HG03432 (cell line): ENCODE measurements around the gene LSM5.

Source experiments
- ATAC-seq: cut with Tn5 transposase; IDR thresholded peaks from one replicate; pipeline ENCODE4 v1.9.1; 2021; ENCODE audit warnings: mild to moderate bottlenecking, moderate library complexity; ENCODE audit not compliant: unreplicated experiment

Gene LSM5

DNA sequence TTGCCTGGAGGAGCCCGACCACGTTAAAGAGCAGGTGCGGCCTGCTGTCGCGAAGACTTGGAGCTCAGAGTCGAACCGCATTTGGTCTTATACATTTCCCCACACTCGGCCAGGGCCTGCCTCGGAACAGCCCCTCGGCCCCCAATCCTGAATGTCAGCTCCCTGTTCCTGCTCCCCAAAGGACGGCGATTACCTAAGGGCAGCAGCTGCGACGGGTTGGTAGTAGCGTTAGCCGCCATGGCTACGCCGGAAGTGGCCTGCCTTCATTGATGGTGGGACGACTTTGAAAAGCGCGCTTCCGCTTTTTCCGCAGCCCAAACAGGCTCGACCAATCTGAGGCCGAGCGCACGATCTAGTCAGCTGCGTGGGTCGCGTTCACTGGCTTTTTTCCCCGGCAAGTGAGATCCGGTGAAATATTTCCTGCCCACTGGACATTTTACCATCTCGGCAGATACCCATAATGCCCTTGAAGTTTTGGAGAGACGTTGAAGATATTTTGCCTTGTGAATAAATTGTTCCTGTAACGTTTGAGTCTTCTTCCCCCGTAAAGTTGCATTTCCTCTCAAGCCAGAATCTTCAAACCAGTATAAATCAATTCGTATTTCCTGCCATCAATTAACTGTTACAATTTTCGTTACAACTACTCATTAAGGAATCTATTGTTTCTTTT is at the start of gene LSM5:
LSM5 (minus strand) TSS at position 254 of the 670 bp plus-strand sequence; CDS start at position 239, 15 bp downstream.
- ATAC-seq = peak; percentile 87

DNA sequence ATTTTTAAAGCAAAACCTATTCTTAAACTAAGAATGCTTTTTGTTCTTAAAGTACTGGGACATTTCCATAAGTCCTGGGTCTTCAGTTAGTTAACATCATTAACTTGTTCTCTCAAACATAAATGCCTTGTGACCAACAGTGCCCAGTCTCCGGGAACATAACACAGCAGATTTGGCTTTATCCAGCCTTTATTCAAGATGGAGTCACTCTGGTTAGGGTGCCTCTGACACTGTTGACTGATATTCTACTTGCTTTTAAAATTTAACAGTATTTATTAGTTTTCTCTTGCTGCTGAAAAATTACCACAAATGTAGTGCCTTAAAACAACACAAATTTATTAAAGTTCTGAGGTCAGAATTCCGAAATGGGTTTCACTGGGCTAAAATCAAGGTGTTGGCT is 49.2 kb upstream of the LSM5 start:
- ATAC-seq = no peak

DNA sequence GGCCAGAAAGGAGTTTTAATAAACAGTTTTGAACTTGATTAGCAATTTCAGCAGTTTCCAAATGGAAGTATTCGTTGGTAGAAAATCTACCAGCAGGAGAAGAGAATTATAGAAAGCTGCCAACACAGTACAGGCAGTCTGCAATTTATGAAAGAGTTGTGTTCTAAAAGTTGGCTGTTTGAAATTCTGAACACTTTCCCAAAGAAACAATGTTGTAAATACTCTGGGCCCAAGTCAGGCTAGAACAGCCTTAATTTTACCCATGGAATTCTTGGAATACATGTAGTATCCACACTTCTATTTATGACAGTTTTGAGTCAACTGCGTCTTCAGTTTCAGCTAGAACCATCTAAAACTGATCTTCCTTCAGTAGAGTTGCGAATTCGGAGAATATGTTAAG is 47.6 kb upstream of the LSM5 start:
- no peak for ATAC-seq

DNA sequence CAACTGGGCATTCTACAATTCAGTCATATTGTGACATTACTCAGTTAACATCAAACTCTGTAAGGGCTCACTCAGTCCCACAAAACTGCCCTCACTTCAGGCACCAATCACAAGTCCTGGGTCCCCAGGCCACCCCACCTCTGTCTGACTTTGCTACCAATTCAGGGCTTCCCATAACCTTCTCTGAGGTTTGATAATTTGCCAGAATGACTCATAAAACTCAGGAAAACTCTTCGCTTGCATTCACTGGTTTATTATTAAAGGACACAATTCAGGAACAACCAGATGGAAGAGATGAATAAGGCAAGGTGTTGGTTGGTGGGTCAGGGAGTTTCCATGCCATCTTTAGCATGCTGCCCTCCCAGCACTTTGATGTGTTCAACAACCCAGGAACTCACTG is 46.4 kb upstream of the LSM5 start:
- no peak for ATAC-seq

DNA sequence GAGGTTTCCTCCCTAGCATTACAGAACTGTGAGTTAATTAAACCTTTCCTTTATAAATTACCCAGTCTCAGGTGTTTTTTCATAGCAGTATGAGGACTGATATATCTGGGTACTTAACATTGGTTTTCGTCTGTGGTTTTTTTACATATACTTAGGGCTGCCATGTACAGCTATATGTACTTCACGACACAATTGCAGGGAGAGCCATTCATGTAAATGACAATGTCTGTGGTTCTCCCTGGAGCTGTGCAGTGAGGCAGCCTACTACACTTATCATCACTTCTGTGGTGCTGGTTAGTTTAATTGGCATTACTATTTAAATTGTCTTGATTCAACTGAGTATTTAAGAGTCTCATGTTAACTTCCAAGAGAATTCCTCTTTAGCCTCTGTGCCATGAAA is 45.8 kb upstream of the LSM5 start:
- no peak for ATAC-seq

DNA sequence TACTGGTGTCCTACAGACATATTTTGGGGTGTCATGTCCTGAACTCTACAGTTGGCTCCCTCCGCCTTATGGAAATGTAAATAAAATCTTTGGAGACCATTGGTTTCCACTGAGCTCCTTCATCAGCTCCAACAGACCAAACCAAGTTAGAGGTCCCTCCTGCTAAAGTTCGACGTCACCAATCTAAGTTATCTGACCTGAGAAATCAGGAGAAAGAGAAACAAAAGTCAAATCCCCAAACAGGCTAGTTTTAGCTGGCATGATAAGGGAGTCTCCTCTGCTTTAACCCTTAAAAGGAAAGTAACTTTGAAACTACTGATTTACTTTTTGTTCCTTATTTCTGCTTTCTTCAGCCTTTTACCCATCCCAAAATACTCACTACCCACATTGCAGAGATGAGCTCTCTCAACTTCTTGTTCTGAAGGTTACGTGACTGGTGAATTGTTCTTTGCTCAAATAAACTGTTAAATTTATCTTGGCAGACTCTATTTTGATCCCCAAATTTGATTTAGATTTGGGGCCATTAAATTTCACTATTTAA is 45.1 kb upstream of the LSM5 start:
- no peak for ATAC-seq

DNA sequence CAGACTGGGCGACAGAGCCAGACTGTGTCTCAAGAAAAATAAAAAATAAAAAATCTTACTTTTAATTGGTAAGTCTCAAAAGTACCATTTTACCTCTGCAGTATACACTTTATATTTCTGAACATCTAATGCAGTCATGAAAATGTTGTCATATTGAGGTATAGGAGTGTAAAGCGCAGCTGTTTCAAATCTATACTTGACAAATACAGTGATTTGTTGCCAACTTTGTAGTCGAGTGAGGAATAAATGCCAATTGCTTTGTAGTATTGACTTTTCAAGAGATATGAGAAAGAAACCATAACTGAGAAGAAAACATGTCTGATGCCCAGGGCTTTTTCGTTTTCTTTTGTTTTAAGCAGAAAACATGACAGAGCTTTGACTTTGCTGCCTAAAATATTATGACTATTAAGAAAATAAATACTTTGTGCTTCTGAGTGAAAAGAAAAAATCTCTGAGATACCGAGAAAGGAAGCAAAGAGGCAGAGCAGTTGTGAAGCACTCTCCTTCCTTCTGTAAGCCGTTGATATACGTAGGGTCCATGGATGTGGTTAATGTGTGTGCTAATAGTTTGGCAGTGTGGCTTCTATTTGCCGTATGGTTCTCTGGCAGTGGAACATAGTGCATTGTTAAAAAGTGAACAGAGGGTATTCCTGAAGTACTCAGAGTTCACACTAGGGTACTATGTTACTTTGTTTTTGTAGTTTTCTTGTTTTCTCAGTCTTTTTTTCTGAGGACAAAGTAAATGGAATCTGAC is 43.3 kb upstream of the LSM5 start:
- no peak for ATAC-seq

DNA sequence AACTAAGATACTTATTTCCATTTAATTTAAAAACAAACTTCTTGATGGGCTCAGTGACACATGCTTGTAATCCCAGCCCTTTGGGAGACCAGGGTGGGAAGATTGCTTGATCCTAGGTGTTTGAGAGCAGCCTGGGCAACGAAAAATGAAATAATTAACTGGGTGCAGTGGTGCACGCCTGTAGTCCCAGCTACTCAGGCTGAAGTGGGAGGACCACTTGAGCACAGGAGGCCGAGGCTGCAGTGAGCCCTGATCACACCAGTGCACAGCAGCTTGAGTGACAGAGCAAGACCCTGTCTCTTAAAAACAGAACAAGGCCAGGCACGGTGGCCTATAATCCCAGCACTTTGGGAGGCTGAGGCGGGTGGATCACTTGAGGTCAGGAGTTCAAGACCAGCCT is 42.5 kb upstream of the LSM5 start:
- no peak for ATAC-seq

DNA sequence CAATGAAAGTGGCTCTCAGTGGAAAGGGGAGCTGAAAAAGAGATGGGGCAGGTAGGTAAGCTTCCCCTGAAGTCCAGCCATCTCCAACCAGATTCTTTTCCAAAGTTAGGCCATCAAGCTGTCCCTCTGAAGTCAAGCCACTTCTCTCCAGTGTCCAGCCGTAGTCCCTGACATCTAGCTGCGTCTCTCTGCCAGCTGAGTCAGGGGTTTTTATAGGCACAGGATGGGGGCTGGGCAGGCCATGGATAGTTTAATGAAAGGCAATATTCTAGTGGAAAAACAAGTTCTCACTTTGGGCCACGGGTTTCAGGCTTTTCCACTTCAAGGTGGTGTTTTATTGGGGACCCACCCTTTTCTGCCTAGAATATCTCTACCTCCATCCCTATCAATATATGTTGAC is 41.9 kb upstream of the LSM5 start:
- no peak for ATAC-seq

DNA sequence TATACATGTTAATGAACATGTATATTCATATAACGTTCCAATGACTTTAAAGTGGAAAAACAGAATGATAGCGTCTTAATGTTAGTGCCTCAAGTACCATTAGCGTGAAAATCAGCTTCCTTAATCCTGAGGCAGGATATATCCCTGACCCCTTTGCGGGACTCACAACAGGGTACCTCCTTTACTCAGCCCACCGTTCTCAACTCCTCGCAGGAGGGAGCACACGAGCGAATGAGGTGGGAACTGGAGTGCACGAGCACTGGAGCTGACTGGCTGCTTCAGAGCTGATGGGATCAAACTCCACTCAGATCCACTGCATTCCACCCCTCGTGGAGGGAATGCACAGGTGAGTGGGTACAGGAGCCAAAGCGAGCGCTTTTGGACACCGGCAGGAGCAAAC is 41.2 kb upstream of the LSM5 start:
- no peak for ATAC-seq

DNA sequence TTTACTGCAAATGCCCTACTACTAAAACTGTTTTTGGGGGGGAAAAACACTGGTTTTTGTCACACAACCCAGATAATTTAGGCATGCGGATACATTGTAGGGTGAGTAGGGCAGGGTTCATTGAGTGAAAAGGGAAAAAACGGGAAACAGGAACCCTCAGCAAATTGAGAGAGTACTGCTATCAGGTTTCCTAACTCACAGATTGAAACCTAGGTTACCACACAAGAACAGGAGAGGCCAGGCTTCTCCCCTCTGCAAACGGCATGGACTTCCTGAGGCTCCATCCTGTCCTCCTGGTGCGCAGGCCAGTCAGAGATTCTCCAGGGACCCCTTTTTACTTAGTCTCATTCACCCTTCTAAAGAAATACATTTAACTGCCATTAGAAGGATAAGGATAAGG is 35.7 kb upstream of the LSM5 start:
- no peak for ATAC-seq

DNA sequence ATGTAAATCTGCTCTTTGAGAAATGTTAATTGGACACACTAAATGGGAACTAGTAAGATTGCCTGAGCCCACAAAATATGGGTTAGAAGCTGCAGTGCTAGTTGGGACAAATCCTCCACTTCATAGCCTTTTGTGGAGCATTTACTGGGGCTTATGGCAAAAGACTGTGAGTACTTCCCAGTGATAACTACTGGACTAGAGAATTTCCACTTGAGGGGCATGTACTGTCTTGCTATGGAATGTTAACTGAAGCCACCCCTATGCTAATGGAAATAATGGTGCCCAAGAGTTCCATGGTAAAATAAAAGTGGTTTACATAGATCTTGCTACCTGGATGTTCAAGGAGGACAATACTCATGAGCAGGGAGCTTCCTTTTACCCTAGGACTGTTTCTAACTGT is 34.5 kb upstream of the LSM5 start:
- no peak for ATAC-seq

DNA sequence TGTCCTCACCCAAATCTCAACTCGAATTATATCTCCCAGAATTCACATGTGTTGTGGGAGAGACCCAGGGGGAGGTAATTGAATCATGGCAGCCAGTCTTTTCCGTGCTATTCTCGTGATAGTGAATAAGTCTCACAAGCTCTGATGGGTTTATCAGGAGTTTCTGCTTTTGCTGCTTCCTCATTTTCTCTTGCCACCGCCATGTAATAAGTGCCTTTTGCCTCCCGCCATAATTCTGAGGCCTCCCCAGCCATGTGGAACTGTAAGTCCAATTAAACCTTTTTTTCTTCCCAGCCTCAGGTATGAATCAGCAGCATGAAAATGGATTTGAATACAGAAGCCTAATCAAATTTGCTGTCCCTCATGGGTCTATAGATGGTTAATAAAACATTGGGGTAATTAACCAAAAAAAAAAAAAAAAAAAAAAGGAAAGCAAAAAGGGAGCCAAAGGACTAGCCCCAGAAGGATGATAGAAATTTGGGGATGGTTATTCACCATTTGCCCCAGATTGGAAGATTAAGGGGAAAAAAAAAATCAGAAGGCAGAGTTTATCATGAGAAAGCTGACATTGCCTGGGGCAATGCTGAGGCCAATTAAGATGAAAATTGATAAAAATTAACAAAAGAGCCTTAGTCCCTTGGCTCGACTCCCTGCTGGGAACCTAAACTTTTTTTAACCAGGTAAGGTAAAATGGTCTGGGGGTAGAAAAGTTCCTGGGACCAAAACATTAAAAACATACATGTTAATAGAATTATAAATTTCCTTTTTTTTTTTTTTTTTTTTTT is 32.8 kb upstream of the LSM5 start:
- ATAC-seq = no peak

DNA sequence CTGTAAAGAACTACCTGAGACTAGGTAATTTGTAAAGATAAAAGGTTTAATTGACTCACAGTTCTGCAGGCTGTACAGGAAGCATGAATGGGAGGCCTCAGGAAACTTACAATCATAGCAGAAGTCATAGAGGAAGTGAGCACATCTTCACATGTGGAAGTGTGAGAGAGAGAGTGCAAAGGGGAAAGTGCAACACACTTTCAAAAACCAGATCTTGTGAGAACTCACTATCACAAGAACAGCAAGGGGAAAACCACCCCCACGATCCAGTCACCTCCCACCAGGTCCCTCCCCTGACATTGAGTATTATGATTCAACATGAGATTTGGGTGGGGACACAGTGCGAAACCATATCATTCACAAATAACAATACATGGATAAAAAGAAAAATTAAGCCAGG is 29.6 kb upstream of the LSM5 start:
- ATAC-seq = no peak

DNA sequence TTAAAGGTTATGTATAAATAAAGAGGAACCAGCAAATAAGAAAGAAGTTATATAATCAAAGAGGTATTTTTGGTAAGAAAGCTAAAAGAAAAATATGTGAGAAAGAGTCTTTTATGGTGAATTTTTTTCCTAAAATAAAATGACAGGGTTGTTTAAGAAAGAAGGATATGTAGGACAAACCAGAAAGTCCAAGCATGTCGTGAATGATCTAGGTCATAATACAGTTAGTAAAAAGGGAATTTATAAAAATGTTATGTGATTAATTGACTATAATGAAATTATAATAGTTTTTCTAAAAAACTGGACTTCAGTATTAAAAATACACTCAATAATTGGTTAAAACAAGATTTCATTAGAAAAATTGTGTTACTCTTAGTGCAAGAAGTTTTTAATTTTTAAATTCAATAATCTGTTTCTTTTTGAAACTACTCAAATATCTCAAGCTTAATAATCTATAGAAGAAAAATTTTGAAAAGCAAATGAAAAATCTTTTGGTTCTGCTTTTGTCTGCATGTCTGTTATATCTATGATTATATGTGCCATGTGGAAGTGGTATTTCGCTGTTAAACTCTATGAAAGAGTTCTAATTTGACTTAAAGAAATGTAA is 28.5 kb upstream of the LSM5 start:
- ATAC-seq = no peak

DNA sequence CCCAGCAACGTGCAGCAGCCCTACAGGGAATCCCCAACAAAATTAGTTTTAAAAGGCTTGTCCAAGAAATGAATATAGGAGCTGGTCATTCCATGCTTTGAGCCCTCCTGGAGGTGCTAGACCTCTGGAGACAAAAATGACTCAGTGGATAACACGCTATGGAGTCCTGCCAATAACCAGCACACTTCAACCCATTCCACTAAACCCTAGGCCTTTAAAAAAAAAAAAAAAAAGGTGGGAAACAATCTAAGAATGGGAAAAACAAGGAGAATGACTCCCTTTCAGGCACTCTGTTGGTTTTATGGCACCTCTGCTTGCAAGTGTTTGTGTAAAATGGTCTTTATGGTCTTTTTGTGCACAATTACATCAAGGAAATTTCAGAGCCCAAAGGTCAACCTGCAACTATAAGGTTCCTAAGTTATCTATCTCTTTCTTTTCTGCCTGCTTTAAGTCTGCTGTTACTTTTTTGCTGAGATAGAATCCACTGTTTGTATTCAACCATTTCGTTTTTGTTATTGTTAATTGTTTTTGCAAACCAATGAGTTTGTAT is 26.4 kb upstream of the LSM5 start:
- no peak for ATAC-seq

DNA sequence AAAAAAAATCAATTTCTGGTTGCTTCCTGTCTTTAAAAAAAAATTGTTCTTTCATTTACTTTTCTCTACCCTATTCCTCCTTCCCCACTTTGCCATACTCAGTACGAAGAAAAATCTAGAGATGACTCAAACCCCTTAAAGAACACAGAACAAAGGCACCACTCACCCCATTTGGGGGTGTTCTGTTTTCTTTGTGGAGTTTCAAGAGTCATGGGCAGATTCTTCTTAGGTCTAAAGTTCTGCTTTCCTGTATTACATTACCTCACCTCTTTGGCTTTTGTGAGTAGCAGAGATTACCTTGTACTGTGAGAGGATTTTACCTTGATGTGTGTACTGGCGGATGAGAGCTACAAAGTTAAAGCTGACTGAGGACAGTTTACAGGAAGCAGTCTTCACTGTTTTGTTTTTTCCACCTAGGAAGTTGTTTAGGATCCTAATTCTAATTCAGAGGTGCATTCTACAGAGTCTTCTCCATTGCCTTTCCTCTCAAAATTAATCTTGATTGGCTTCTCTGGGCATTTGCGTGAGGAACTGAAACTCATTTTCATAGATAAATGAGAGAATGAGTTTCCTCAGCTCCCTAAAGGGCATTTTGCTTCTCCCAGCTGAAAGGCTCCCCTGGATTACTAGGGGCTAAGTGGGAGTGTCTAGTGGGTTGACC is 25.8 kb upstream of the LSM5 start:
- peak; percentile 95 for ATAC-seq

DNA sequence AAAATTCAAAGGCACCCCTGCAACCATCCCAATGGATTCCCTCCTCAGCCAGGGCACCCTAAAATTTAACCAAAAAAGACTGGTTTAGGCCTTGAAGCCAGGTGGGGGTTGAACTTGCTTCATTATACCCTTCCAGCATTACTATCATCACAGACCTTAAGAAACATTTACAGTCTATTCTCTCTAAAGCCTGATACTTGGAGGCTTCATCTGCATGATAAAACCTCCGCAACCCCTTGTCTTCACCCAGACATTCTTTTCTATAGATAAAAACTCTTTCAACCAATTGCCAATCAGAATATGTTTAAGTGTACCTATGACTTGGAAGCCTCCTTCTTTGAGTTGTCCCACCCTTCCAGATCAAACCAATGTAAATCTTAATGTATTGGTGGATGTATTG is 23.0 kb upstream of the LSM5 start:
- ATAC-seq = no peak

DNA sequence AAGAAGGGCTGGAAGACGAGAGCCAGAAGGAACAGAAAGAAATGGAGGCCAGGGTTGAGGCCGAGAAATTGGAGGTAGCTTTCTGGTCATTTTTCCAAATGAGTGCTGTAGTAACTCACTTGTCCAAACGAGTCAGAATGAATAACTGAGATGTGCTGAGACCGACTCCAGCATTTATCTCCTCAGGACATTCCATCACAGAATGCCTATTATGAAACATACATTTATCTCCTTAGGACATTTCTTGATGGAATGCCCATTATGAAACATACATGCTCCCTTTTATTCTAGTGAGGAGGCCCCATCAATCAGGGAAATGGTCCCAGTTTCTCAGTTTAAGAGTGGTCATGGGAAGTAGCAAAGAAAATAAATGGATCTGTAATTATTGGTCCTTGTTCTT is 21.6 kb upstream of the LSM5 start:
- no peak for ATAC-seq

DNA sequence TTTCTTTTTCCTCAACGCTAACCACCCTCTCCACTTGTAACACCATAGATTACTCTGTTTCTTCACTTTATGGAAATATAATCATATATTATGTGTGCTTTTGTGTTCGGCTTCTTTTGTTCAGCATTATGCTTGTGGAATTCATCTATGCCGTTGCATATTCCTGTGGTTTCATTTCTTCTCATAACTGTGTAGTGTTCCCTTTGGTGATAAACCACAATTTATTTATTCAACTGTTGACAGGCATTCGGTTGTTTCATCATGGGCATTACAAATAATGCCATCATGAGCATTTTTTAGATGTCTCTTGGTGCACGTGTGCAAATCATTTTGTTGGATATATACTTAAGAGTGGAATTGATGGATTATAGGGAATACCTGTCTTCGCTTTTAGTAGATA is 17.2 kb upstream of the LSM5 start:
- ATAC-seq = no peak
